Mesothelial cell of epicardium (in vitro differentiated cells): ENCODE data around the gene OR10Z1. TPM values are rescaled to one million over a fixed set of nuclear protein-coding genes. Genes with fewer than 3 reads are reported as not detected.

Experiments
- DNase-seq, 2 experiments: peaks; one replicate each; pipeline ENCODE4 v3.0.0; 2021; ENCODE audit warnings: low spot score in 2 of 2; ENCODE audit not compliant: unreplicated experiment in 2 of 2
- H3K27ac Mint-ChIP-seq: 2 replicates; pipeline ENCODE4 v1.8.0; 2021; ENCODE audit warnings: mixed read lengths
- H3K27me3 Mint-ChIP-seq: 2 replicates; pipeline ENCODE4 v1.8.0; 2021; ENCODE audit warnings: low read depth, mixed read lengths
- H3K36me3 Mint-ChIP-seq: 2 replicates; pipeline ENCODE4 v1.8.0; 2021; ENCODE audit warnings: mixed read lengths
- H3K4me1 Mint-ChIP-seq: 2 replicates; pipeline ENCODE4 v1.8.0; 2021; ENCODE audit warnings: mixed read lengths
- H3K4me3 Mint-ChIP-seq: 2 replicates; pipeline ENCODE4 v1.8.0; 2021; ENCODE audit warnings: mild to moderate bottlenecking, moderate library complexity, mixed read lengths
- H3K9me3 Mint-ChIP-seq: 2 replicates; pipeline ENCODE4 v1.8.0; 2021; ENCODE audit warnings: mixed read lengths
- total RNA-seq: library from RNA; stranded (reverse); gene quantifications from 3 replicates; pipeline ENCODE4 v1.2.1, GENCODE V29; 2021
- TF ChIP-seq, protein P1 (sequence below): fragments of 200-600 bp; sonication (generic); IDR thresholded peaks from one replicate; pipeline ENCODE4 v1.5.0; 2021; ENCODE audit warnings: antibody characterized with exemption; ENCODE audit not compliant: unreplicated experiment

OR10Z1 gene
- not detected in 3 replicates for total RNA-seq

DNA sequence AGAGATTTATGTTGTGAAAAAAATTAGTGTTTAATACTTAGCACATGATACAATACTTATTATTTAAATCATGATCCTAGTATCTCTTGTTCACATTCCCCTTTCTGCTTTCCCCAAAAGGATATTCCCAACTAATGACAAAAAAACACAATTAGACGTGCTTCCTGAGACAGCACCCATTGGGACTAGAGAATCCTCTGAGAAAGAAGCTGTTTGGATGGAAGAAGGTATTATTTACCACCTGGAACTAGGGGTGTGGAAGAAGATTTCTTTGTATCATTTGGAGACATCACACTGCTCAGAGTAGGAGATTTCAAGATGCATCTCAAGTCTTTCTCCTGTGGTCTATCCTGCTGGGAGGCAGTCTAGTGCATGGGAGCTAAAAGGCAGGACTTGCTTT lies at the start of gene OR10Z1:
Gene OR10Z1, plus strand, starts transcription at position 301 of the 400 bp plus-strand sequence. CDS start 1,171 bp downstream, outside the sequence.
- TF ChIP-seq, protein P1, sequence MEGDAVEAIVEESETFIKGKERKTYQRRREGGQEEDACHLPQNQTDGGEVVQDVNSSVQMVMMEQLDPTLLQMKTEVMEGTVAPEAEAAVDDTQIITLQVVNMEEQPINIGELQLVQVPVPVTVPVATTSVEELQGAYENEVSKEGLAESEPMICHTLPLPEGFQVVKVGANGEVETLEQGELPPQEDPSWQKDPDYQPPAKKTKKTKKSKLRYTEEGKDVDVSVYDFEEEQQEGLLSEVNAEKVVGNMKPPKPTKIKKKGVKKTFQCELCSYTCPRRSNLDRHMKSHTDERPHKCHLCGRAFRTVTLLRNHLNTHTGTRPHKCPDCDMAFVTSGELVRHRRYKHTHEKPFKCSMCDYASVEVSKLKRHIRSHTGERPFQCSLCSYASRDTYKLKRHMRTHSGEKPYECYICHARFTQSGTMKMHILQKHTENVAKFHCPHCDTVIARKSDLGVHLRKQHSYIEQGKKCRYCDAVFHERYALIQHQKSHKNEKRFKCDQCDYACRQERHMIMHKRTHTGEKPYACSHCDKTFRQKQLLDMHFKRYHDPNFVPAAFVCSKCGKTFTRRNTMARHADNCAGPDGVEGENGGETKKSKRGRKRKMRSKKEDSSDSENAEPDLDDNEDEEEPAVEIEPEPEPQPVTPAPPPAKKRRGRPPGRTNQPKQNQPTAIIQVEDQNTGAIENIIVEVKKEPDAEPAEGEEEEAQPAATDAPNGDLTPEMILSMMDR: no peak
- H3K4me1 Mint-ChIP-seq: peaks cover 2% of the 10 kb centered on the region
- no peak within 1 kb of the TSS for H3K4me3 Mint-ChIP-seq
- no peak within 1 kb of the TSS for H3K27ac Mint-ChIP-seq
- H3K9me3 Mint-ChIP-seq: peaks cover 1% of the 10 kb centered on the region
- H3K27me3 Mint-ChIP-seq: no peaks in the 10 kb centered on the region
- no peaks in the 10 kb centered on the region for H3K36me3 Mint-ChIP-seq
- DNase-seq: no peak

DNA sequence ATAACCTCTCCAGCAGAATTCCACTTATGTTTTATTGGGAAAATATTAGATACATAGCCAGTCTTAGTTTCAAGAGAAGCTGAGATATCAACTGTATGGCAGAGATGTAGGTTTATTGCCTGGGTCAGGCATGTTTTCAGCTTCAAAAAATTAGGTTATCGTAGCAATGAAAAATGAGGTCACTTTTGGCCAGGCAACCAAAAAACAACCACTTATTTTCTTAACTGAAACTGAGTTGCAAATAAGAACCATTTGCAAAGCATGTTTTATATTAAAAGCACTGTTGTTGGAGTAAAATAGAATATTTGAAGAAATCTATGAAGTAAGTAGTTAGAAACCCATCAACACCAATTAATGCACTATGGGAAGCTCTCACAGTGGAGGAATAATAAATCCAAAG lies 45.4 kb upstream of the OR10Z1 start:
- H3K27me3 Mint-ChIP-seq: no peaks in the 10 kb centered on the region
- H3K9me3 Mint-ChIP-seq: peaks cover 3% of the 10 kb centered on the region
- peaks cover 3% of the 10 kb centered on the region for H3K4me1 Mint-ChIP-seq
- no peak for DNase-seq
- H3K27ac Mint-ChIP-seq: peak overlapping the region; percentile 21
- H3K36me3 Mint-ChIP-seq: no peaks in the 10 kb centered on the region
- TF ChIP-seq, protein P1: no peak
- no peak overlapping the region for H3K4me3 Mint-ChIP-seq

GRCh38 chr1:158563853-158564252 lies 41.2 kb upstream of the OR10Z1 start:
- peaks cover 2% of the 10 kb centered on the region for H3K27me3 Mint-ChIP-seq
- H3K4me3 Mint-ChIP-seq: no peak overlapping the region
- TF ChIP-seq, protein P1: no peak

DNA sequence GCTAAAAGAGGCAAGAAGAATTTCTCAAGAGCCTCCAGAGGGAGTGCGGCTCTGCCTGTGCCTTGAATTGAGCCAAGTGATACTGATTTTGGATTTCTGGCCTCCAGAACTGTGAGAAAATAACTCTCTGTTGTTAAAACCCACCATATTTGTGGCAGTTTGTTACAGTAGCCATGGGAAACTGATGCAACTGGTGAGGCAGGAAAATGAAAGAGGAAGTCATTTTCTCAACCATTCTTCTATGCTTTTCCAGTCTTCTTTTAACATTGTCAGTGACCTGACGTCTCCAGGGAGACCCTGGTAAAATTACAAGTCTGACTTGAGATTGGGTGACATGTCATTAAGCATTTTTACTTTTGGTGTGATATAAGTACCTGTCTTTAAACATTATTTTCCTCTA lies 40.5 kb upstream of the OR10Z1 start:
- TF ChIP-seq, protein P1: no peak
- Mint-ChIP-seq H3K4me1 (peaks cover 3% of the 10 kb centered on the region), H3K4me3 (no peak overlapping the region)

More at GRCh38 chr1:158563853-158564252, 41.2 kb upstream of the OR10Z1 start:
- Mint-ChIP-seq H3K4me1 (peaks cover 3% of the 10 kb centered on the region), H3K9me3 (peaks cover 11% of the 10 kb centered on the region), H3K36me3 (no peaks in the 10 kb centered on the region), H3K27ac (peak overlapping the region; percentile 13)
- no peak for DNase-seq

GRCh38 chr1:158570480-158570879 lies 34.6 kb upstream of the OR10Z1 start, which contains the start of gene OR6P1:
Gene OR6P1 (minus strand): TSS chr1:158570580. CDS start chr1:158563604, 6,976 bp downstream.
- H3K27me3 Mint-ChIP-seq: peaks cover 6% of the 10 kb centered on the region
- peaks cover 9% of the 10 kb centered on the region for H3K9me3 Mint-ChIP-seq
- no peak within 1 kb of the TSS for H3K27ac Mint-ChIP-seq
- H3K4me3 Mint-ChIP-seq: no peak within 1 kb of the TSS
- TF ChIP-seq, protein P1: no peak
- no peaks in the 10 kb centered on the region for H3K36me3 Mint-ChIP-seq
- DNase-seq: no peak
- no peaks in the 10 kb centered on the region for H3K4me1 Mint-ChIP-seq

More for the DNA sequence above, 40.5 kb upstream of the OR10Z1 start:
- no peaks in the 10 kb centered on the region for H3K36me3 Mint-ChIP-seq
- no peak overlapping the region for H3K27ac Mint-ChIP-seq
- no peak for DNase-seq
- H3K9me3 Mint-ChIP-seq: peaks cover 11% of the 10 kb centered on the region
- peaks cover 2% of the 10 kb centered on the region for H3K27me3 Mint-ChIP-seq

DNA sequence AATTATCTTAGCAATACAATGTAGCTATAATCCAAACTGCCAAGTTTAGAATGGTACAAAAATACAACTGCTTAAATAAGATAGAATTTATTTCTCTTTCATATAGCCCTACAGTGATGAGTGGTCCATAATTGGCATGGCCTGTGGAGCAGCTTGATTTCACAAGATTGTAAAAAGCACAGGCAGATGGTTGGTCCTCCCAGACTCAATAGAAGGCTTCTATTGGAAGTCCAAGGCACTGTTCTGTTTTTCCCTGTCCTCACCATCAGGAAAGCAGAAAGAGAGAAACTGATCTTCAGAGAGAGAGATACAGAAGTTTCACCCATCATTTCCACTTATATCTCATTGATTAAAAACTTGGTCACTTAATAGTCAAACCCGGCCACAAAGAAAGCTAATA lies 32.8 kb upstream of the OR10Z1 start:
- Mint-ChIP-seq H3K9me3 (peaks cover 9% of the 10 kb centered on the region), H3K27ac (no peak overlapping the region)

More for the DNA sequence above, 32.8 kb upstream of the OR10Z1 start:
- DNase-seq: no peak
- Mint-ChIP-seq H3K4me1 (no peaks in the 10 kb centered on the region), H3K27me3 (peaks cover 6% of the 10 kb centered on the region), H3K4me3 (no peak overlapping the region), H3K36me3 (no peaks in the 10 kb centered on the region)
- TF ChIP-seq, protein P1: no peak
